GM19438 (cell line): Measurements from ENCODE around the gene DCAKD.
"Not testable (repeated sequence)": the region's sequence is repeated elsewhere in the genome, so short reads cannot be mapped to it uniquely, and the experiment has no call there.

Source experiments
- ATAC-seq: cut with Tn5 transposase; IDR thresholded peaks from one replicate; pipeline ENCODE4 v1.9.1; 2021; ENCODE audit warnings: low read depth; ENCODE audit not compliant: unreplicated experiment

DCAKD gene

GRCh38 chr17:45070001-45070400 is 18.6 kb upstream of the DCAKD start:
- ATAC-seq = no peak

GRCh38 chr17:45067637-45068036 is 16.2 kb upstream of the DCAKD start:
- ATAC-seq = no peak

- ATAC-seq = no peak
These were observed 11.8 kb upstream of the DCAKD start for GRCh38 chr17:45063198-45063597.

- no peak for ATAC-seq
These were observed 10.3 kb upstream of the DCAKD start for GRCh38 chr17:45061606-45062205.

GRCh38 chr17:45060797-45061605 is 9.6 kb upstream of the DCAKD start, which contains the start of gene NMT1:
NMT1 (plus strand) TSS chr17:45061317; CDS start chr17:45061330, 13 bp downstream.
- ATAC-seq = peak; percentile 86

GRCh38 chr17:45060382-45060796 is 9.0 kb upstream of the DCAKD start:
- no peak for ATAC-seq

- ATAC-seq = no peak
These were observed 780 bp upstream of the DCAKD start for GRCh38 chr17:45052052-45052772.

GRCh38 chr17:45051720-45052051 is 254 bp upstream of the DCAKD start:
- not testable (repeated sequence) for ATAC-seq

GRCh38 chr17:45050481-45051059 is 862 bp downstream of the DCAKD start:
- ATAC-seq = no peak

- ATAC-seq = no peak
These were observed 2.5 kb downstream of the DCAKD start for GRCh38 chr17:45048795-45049563.

GRCh38 chr17:45046537-45047125 is 4.8 kb downstream of the DCAKD start:
- no peak for ATAC-seq

GRCh38 chr17:45043813-45044540 is 7.5 kb downstream of the DCAKD start:
- ATAC-seq = no peak

GRCh38 chr17:45042346-45043120 is 8.9 kb downstream of the DCAKD start:
- no peak for ATAC-seq

- no peak for ATAC-seq
These were observed 11.0 kb downstream of the DCAKD start for GRCh38 chr17:45040459-45040858.

- no peak for ATAC-seq
These were observed 12.5 kb downstream of the DCAKD start for GRCh38 chr17:45038728-45039634.

- no peak for ATAC-seq
These were observed 14.7 kb downstream of the DCAKD start for GRCh38 chr17:45036691-45037090.

- no peak for ATAC-seq
These were observed 15.6 kb downstream of the DCAKD start for GRCh38 chr17:45035848-45036247.

- no peak for ATAC-seq
These were observed 16.8 kb downstream of the DCAKD start for GRCh38 chr17:45034599-45034998.
